Measurements from ENCODE around the gene TGIF1. TPM values are rescaled to one million over a fixed set of nuclear protein-coding genes. Genes with fewer than 3 reads are reported as not detected.

Gene TGIF1
- total RNA-seq, 2 experiments from 2014 or later, result 23.7 to 24.1 TPM

- CTCF ChIA-PET, result interaction anchor here (0.7 to 6.1 kb wide), 13 partner anchors 11 to 213 kb away, joined by 3 to 47 read pairs (median 6); no protein-coding TSS in a partner anchor
- DNase-seq, result peak; percentile 52
- H3K36me3 Mint-ChIP-seq (ENCODE audit: low read depth), result peaks cover 22% of the 10 kb centered on the region
- intact Hi-C loops (cut with micrococcal nuclease), result loop anchor here (1.0 to 10.0 kb wide), 11 partner anchors 7 to 877 kb away; partner anchors contain the start of genes METTL4 and NDC80
- peak overlapping the region; percentile 99 for H3K27ac Mint-ChIP-seq
- H3K27me3 Mint-ChIP-seq (ENCODE audit: low read depth), result no peaks in the 10 kb centered on the region
- H3K9me3 Mint-ChIP-seq, result no peaks in the 10 kb centered on the region
- H3K4me3 Mint-ChIP-seq, result peak overlapping the region; percentile 89
- H3K4me1 Mint-ChIP-seq (ENCODE audit: low read depth), result peaks cover 52% of the 10 kb centered on the region
Observed at GRCh38 chr18:3451989-3452749, 2.2 kb downstream of the TGIF1 start.

- Mint-ChIP-seq H3K36me3 (ENCODE audit: low read depth) (peaks cover 29% of the 10 kb centered on the region), H3K27ac (peak overlapping the region; percentile 99), H3K9me3 (no peaks in the 10 kb centered on the region), H3K27me3 (ENCODE audit: low read depth) (no peaks in the 10 kb centered on the region), H3K4me3 (peak overlapping the region; percentile 89), H3K4me1 (ENCODE audit: low read depth) (peaks cover 52% of the 10 kb centered on the region)
- DNase-seq, result no peak
- CTCF ChIA-PET, result interaction anchor here (0.7 to 6.1 kb wide), 13 partner anchors 11 to 212 kb away, joined by 3 to 47 read pairs (median 6); no protein-coding TSS in a partner anchor
- intact Hi-C loops (cut with micrococcal nuclease), result loop anchor here (5.0 to 10.0 kb wide), 2 partner anchors 471 to 878 kb away; partner anchors contain the start of genes METTL4 and NDC80
Observed at GRCh38 chr18:3452750-3453539, 3.0 kb downstream of the TGIF1 start.

GRCh38 chr18:3453540-3454364 is 3.8 kb downstream of the TGIF1 start:
- peaks cover 57% of the 10 kb centered on the region for H3K4me1 Mint-ChIP-seq (ENCODE audit: low read depth)
- peak; percentile 78 for DNase-seq
- intact Hi-C loops (cut with micrococcal nuclease), result loop anchor here (1.0 to 10.0 kb wide), 12 partner anchors 73 to 879 kb away; partner anchors contain the start of genes METTL4, MYL12B and NDC80
- H3K27ac Mint-ChIP-seq, result peak overlapping the region; percentile 99
- H3K27me3 Mint-ChIP-seq (ENCODE audit: low read depth), result no peaks in the 10 kb centered on the region
- no peaks in the 10 kb centered on the region for H3K9me3 Mint-ChIP-seq
- H3K4me3 Mint-ChIP-seq, result peak overlapping the region; percentile 89
- peaks cover 33% of the 10 kb centered on the region for H3K36me3 Mint-ChIP-seq (ENCODE audit: low read depth)
- CTCF ChIA-PET, result interaction anchor here (0.7 to 6.1 kb wide), 23 partner anchors 9 to 212 kb away, joined by 3 to 47 read pairs (median 5); no protein-coding TSS in a partner anchor

GRCh38 chr18:3454365-3455089 is 4.6 kb downstream of the TGIF1 start:
- Mint-ChIP-seq H3K27ac (peak overlapping the region; percentile 99), H3K27me3 (ENCODE audit: low read depth) (no peaks in the 10 kb centered on the region), H3K4me3 (peak overlapping the region; percentile 89), H3K9me3 (no peaks in the 10 kb centered on the region), H3K4me1 (ENCODE audit: low read depth) (peaks cover 63% of the 10 kb centered on the region), H3K36me3 (ENCODE audit: low read depth) (peaks cover 38% of the 10 kb centered on the region)
- CTCF ChIA-PET, result interaction anchor here (0.7 to 6.1 kb wide), 31 partner anchors 8 to 546 kb away, joined by 3 to 47 read pairs (median 4); no protein-coding TSS in a partner anchor
- intact Hi-C loops (cut with micrococcal nuclease), result loop anchor here (1.0 to 10.0 kb wide), 12 partner anchors 74 to 880 kb away; partner anchors contain the start of genes METTL4, MYL12B and NDC80
- DNase-seq, result peak; percentile 31

- CTCF ChIA-PET, result interaction anchor here (0.7 to 6.1 kb wide), 26 partner anchors 11 to 411 kb away, joined by 3 to 47 read pairs (median 4); no protein-coding TSS in a partner anchor
- intact Hi-C loops (cut with micrococcal nuclease), result loop anchor here (10.0 kb wide), 1 partner anchor 880 kb away; the partner anchor contains the start of genes METTL4 and NDC80
- Mint-ChIP-seq H3K9me3 (no peaks in the 10 kb centered on the region), H3K4me3 (no peak overlapping the region), H3K36me3 (ENCODE audit: low read depth) (peaks cover 38% of the 10 kb centered on the region), H3K27ac (no peak overlapping the region), H3K4me1 (ENCODE audit: low read depth) (peaks cover 64% of the 10 kb centered on the region), H3K27me3 (ENCODE audit: low read depth) (no peaks in the 10 kb centered on the region)
- DNase-seq, result no peak
Observed at GRCh38 chr18:3455090-3455635, 5.2 kb downstream of the TGIF1 start.

- H3K4me3 Mint-ChIP-seq, result no peak overlapping the region
- H3K9me3 Mint-ChIP-seq, result peaks cover 6% of the 10 kb centered on the region
- no peak for DNase-seq
- H3K27ac Mint-ChIP-seq, result no peak overlapping the region
- intact Hi-C loops (cut with micrococcal nuclease), result loop anchor here (10.0 kb wide), 1 partner anchor 881 kb away; the partner anchor contains the start of genes METTL4 and NDC80
- CTCF ChIA-PET, result interaction anchor here (0.7 to 6.1 kb wide), 10 partner anchors 22 to 410 kb away, joined by 3 to 47 read pairs (median 4); partner anchors contain the start of gene MYL12B
- H3K4me1 Mint-ChIP-seq (ENCODE audit: low read depth), result peaks cover 65% of the 10 kb centered on the region
- H3K27me3 Mint-ChIP-seq (ENCODE audit: low read depth), result no peaks in the 10 kb centered on the region
- peaks cover 41% of the 10 kb centered on the region for H3K36me3 Mint-ChIP-seq (ENCODE audit: low read depth)
Observed at GRCh38 chr18:3455907-3456685, 6.1 kb downstream of the TGIF1 start.

- Mint-ChIP-seq H3K36me3 (ENCODE audit: low read depth) (peaks cover 39% of the 10 kb centered on the region), H3K27me3 (ENCODE audit: low read depth) (no peaks in the 10 kb centered on the region), H3K4me1 (ENCODE audit: low read depth) (peaks cover 64% of the 10 kb centered on the region), H3K27ac (no peak overlapping the region), H3K4me3 (no peak overlapping the region), H3K9me3 (peaks cover 6% of the 10 kb centered on the region)
- CTCF ChIA-PET, result interaction anchor here (1.1 to 6.1 kb wide), 4 partner anchors 128 to 195 kb away, joined by 3 to 42 read pairs (median 28); partner anchors contain the start of gene MYL12B
- intact Hi-C loops (cut with micrococcal nuclease), result loop anchor here (10.0 kb wide), 1 partner anchor 882 kb away; the partner anchor contains the start of genes METTL4 and NDC80
- no peak for DNase-seq
Observed at GRCh38 chr18:3456686-3457069, 6.7 kb downstream of the TGIF1 start.

GRCh38 chr18:3457261-3457724 is 7.3 kb downstream of the TGIF1 start:
- Mint-ChIP-seq H3K4me3 (no peak overlapping the region), H3K36me3 (ENCODE audit: low read depth) (peaks cover 43% of the 10 kb centered on the region), H3K27ac (no peak overlapping the region), H3K27me3 (ENCODE audit: low read depth) (no peaks in the 10 kb centered on the region), H3K4me1 (ENCODE audit: low read depth) (peaks cover 64% of the 10 kb centered on the region), H3K9me3 (peaks cover 6% of the 10 kb centered on the region)
- intact Hi-C loops (cut with micrococcal nuclease), result loop anchor here (10.0 kb wide), 1 partner anchor 882 kb away; the partner anchor contains the start of genes METTL4 and NDC80
- CTCF ChIA-PET, result interaction anchor here (0.7 to 4.5 kb wide), 6 partner anchors 10 to 196 kb away, joined by 3 to 32 read pairs (median 7); partner anchors contain the start of gene MYL12B
- no peak for DNase-seq

GRCh38 chr18:3458378-3458777 is 8.4 kb downstream of the TGIF1 start:
- peaks cover 65% of the 10 kb centered on the region for H3K4me1 Mint-ChIP-seq (ENCODE audit: low read depth)
- peaks cover 40% of the 10 kb centered on the region for H3K36me3 Mint-ChIP-seq (ENCODE audit: low read depth)
- H3K27me3 Mint-ChIP-seq (ENCODE audit: low read depth), result no peaks in the 10 kb centered on the region
- CTCF ChIA-PET, result interaction anchor here (0.9 to 4.5 kb wide), 7 partner anchors 11 to 207 kb away, joined by 3 to 32 read pairs (median 10); no protein-coding TSS in a partner anchor
- H3K27ac Mint-ChIP-seq, result peak overlapping the region; percentile 89
- no peak for DNase-seq
- peaks cover 6% of the 10 kb centered on the region for H3K9me3 Mint-ChIP-seq
- no peak overlapping the region for H3K4me3 Mint-ChIP-seq
- intact Hi-C loops (cut with micrococcal nuclease), result loop anchor here (10.0 kb wide), 1 partner anchor 884 kb away; the partner anchor contains the start of genes METTL4 and NDC80
